ENCODE data around the gene ARL5B. TPM values are rescaled to one million over a fixed set of nuclear protein-coding genes. Genes with fewer than 3 reads are reported as not detected.

Gene ARL5B
- total RNA-seq: 38.4 and 41.0 TPM in 2 replicates
- long read RNA-seq, full-length matches to known transcripts: 19 of 30 reads
- long read RNA-seq, partial matches to known transcripts: 0 of 30 reads
- long read RNA-seq, other reads (novel, unspliced or antisense): 11 of 30 reads

GRCh38 chr10:18659125-18659818, at the start of gene ARL5B:
ARL5B (plus strand) TSS chr10:18659431; CDS start chr10:18659638, 207 bp downstream.
- H3K27ac Mint-ChIP-seq (ENCODE audit: unreplicated experiment): peak within 1 kb of the TSS; percentile 100
- TF ChIP-seq CTCF (conservative IDR thresholded peaks at IDR 0.05): no peak
- H3K27me3 Mint-ChIP-seq (ENCODE audit: low read depth): no peaks in the 10 kb centered on the region
- peaks cover 35% of the 10 kb centered on the region for H3K4me1 Mint-ChIP-seq
- H3K9me3 Mint-ChIP-seq: no peaks in the 10 kb centered on the region
- peak; percentile 93 for DNase-seq (ENCODE audit: low read depth, low spot score)
- peak within 1 kb of the TSS; percentile 99 for H3K4me3 Mint-ChIP-seq
- H3K36me3 Mint-ChIP-seq (ENCODE audit: low read depth): peaks cover 9% of the 10 kb centered on the region

DNA sequence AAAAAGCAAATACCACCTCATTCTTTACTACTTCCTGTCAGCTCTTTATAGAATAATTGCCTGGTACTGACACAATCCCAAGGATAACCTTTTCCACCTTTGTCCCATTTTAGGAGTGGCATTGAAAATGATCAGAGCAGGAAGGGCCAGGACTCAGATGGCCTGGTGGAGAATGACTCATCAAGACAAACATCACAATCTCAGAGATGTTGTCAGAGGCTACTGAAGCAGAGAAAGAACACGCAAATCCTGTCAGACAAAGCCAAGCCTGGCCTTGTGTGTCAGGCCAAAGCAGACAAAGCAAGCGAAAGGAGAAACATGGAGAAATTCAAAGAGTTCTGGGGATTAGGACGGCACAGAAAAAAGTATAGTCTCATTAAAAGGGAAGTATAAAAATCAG, 48.7 kb upstream of the ARL5B start:
- TF ChIP-seq CTCF (conservative IDR thresholded peaks at IDR 0.05): no peak
- Mint-ChIP-seq H3K27me3 (ENCODE audit: low read depth) (no peaks in the 10 kb centered on the region), H3K9me3 (no peaks in the 10 kb centered on the region), H3K4me3 (no peak overlapping the region), H3K4me1 (peaks cover 9% of the 10 kb centered on the region), H3K36me3 (ENCODE audit: low read depth) (peaks cover 17% of the 10 kb centered on the region), H3K27ac (ENCODE audit: unreplicated experiment) (peak overlapping the region; percentile 63)
- DNase-seq (ENCODE audit: low read depth, low spot score): no peak

DNA sequence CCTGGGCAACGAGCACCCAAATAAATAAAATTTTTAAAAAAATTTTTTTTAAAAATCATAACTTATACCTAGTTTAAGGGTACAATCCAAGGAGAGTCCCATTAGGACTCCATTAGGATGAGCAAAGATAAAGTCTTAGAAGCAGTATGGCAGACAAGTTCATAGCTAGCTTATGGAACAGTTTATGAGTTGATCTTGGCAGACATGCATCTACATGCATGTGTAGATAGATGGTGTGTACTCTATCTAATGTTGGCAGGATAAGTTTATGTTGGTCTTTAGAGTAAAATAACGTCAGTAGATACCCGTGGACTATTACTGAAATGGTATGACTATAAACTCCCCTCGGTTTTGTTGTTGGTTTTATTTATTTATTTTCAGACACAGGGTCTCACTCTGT, 48.1 kb upstream of the ARL5B start:
- TF ChIP-seq CTCF (conservative IDR thresholded peaks at IDR 0.05): no peak
- H3K27ac Mint-ChIP-seq (ENCODE audit: unreplicated experiment): no peak overlapping the region
- no peak for DNase-seq (ENCODE audit: low read depth, low spot score)
- peaks cover 15% of the 10 kb centered on the region for H3K36me3 Mint-ChIP-seq (ENCODE audit: low read depth)
- H3K4me1 Mint-ChIP-seq: peaks cover 9% of the 10 kb centered on the region
- H3K4me3 Mint-ChIP-seq: no peak overlapping the region
- no peaks in the 10 kb centered on the region for H3K27me3 Mint-ChIP-seq (ENCODE audit: low read depth)
- no peaks in the 10 kb centered on the region for H3K9me3 Mint-ChIP-seq

DNA sequence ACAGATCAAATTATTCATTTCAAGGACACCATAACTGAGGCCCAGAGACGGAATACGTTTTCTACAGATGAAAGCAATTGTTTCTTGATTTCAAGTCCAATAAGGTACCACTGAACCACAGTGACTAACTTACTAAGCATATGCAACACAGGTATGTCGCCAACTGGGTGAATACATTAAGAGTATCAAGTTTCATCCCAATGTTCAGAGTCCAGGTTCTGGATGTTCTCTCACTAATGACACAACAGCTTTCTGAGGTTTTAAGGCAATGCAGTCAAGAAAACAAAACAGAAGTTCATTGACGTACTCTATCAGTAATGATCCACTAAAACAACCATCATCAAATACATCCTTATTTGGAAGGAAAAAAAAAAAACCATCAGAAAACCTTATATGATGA, 43.6 kb upstream of the ARL5B start:
- H3K4me1 Mint-ChIP-seq: peaks cover 5% of the 10 kb centered on the region
- H3K27ac Mint-ChIP-seq (ENCODE audit: unreplicated experiment): no peak overlapping the region
- H3K27me3 Mint-ChIP-seq (ENCODE audit: low read depth): no peaks in the 10 kb centered on the region
- no peak for TF ChIP-seq CTCF (conservative IDR thresholded peaks at IDR 0.05)
- no peak overlapping the region for H3K4me3 Mint-ChIP-seq
- no peak for DNase-seq (ENCODE audit: low read depth, low spot score)
- no peaks in the 10 kb centered on the region for H3K9me3 Mint-ChIP-seq
- H3K36me3 Mint-ChIP-seq (ENCODE audit: low read depth): peaks cover 21% of the 10 kb centered on the region

GRCh38 chr10:18616337-18616736, 42.9 kb upstream of the ARL5B start:
- no peaks in the 10 kb centered on the region for H3K27me3 Mint-ChIP-seq (ENCODE audit: low read depth)
- TF ChIP-seq CTCF (conservative IDR thresholded peaks at IDR 0.05): no peak
- no peaks in the 10 kb centered on the region for H3K9me3 Mint-ChIP-seq
- peaks cover under 1% of the 10 kb centered on the region for H3K4me1 Mint-ChIP-seq
- no peak overlapping the region for H3K4me3 Mint-ChIP-seq
- DNase-seq (ENCODE audit: low read depth, low spot score): no peak
- peaks cover 19% of the 10 kb centered on the region for H3K36me3 Mint-ChIP-seq (ENCODE audit: low read depth)
- H3K27ac Mint-ChIP-seq (ENCODE audit: unreplicated experiment): no peak overlapping the region

Measured in neural crest cell (in vitro differentiated cells).